RWPE1 (cell line): Measurements from ENCODE around the gene CDK5R2.
A peak's percentile ranks its signal among the peaks of the same experiment; 100 is the strongest.

Experiments
- CTCF ChIA-PET: fragments of 350-600 bp; sonication (Branson Sonifier 250); formaldehyde crosslinking; extraction: SDS; loops from one replicate; lab custom pipeline; 2021; lab: Yijun Ruan, JAX
- POLR2A ChIA-PET: fragments of 400-600 bp; formaldehyde crosslinking; extraction: SDS; loops from one replicate; lab custom pipeline; 2020; ENCODE audit warnings: antibody characterized with exemption; ENCODE audit not compliant: low non-redundant PET; lab: Yijun Ruan, JAX
- DNase-seq: peaks from one replicate; pipeline ENCODE4 v3.0.0; 2012; ENCODE audit warnings: low spot score
- H3K27ac ChIP-seq: fragments of 450-650 bp; 2 replicates; pipeline ENCODE4 v1.5.1; 2017
- TF ChIP-seq, protein P1 (sequence below): fragments of 450-650 bp; conservative IDR thresholded peaks from 2 replicates; pipeline ENCODE4 v1.5.1; 2017; ENCODE audit warnings: low read depth, mild to moderate bottlenecking

The CDK5R2 gene

GRCh38 chr2:218995561-218995960 is 36.1 kb downstream of the CDK5R2 start:
- POLR2A ChIA-PET: no interaction called here
- TF ChIP-seq, protein P1, sequence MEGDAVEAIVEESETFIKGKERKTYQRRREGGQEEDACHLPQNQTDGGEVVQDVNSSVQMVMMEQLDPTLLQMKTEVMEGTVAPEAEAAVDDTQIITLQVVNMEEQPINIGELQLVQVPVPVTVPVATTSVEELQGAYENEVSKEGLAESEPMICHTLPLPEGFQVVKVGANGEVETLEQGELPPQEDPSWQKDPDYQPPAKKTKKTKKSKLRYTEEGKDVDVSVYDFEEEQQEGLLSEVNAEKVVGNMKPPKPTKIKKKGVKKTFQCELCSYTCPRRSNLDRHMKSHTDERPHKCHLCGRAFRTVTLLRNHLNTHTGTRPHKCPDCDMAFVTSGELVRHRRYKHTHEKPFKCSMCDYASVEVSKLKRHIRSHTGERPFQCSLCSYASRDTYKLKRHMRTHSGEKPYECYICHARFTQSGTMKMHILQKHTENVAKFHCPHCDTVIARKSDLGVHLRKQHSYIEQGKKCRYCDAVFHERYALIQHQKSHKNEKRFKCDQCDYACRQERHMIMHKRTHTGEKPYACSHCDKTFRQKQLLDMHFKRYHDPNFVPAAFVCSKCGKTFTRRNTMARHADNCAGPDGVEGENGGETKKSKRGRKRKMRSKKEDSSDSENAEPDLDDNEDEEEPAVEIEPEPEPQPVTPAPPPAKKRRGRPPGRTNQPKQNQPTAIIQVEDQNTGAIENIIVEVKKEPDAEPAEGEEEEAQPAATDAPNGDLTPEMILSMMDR: no peak
- no peak for DNase-seq
- H3K27ac ChIP-seq: no peak overlapping the region
- CTCF ChIA-PET: interaction anchor here (0.6 to 7.7 kb wide), 14 partner anchors 10 to 1589 kb away, joined by 3 to 53 read pairs (median 5); partner anchors contain the start of gene CFAP65

GRCh38 chr2:218995972-218996711 is 36.7 kb downstream of the CDK5R2 start:
- ChIA-PET POLR2A (interaction anchor here (0.6 kb wide), 1 partner anchor 1125 kb away, joined by 3 read pairs; no protein-coding TSS in a partner anchor), CTCF (interaction anchor here (0.6 to 7.7 kb wide), 26 partner anchors 9 to 486 kb away, joined by 3 to 53 read pairs (median 4); partner anchors contain the start of gene CFAP65)
- H3K27ac ChIP-seq: no peak overlapping the region
- peak; percentile 90 for DNase-seq
- TF ChIP-seq, protein P1: peak; percentile 90

GRCh38 chr2:218996937-218997336 is 37.5 kb downstream of the CDK5R2 start:
- TF ChIP-seq, protein P1: no peak
- DNase-seq: no peak
- ChIA-PET POLR2A (no interaction called here), CTCF (interaction anchor here (0.6 to 1.5 kb wide), 6 partner anchors 32 to 166 kb away, joined by 3 to 4 read pairs (median 4); no protein-coding TSS in a partner anchor)
- H3K27ac ChIP-seq: no peak overlapping the region

DNA sequence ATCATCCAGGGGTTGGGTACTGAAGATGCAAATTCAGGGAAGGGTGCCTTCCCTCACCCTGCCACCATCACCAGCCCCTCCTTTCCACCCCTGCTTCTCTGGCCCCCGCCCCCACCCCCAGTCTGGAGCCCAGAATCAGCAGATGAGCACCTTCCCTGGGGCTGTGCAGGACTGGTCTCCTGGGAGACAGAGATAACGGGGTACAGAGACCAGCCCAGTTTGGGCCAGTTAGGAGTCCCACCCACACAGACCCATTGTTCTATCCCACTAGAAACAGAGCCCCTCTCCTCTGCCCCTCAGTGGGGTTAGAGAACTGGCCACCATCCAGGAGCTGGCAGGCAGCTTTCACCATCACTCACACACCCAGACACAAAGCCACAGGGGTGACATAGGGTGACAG is 38.3 kb downstream of the CDK5R2 start:
- DNase-seq: no peak
- POLR2A ChIA-PET: no interaction called here
- TF ChIP-seq, protein P1: no peak
- no peak overlapping the region for H3K27ac ChIP-seq
- CTCF ChIA-PET: interaction anchor here (0.6 to 1.1 kb wide), 4 partner anchors 17 to 506 kb away, joined by 3 to 4 read pairs (median 3); no protein-coding TSS in a partner anchor

GRCh38 chr2:218998414-218999002 is 39.0 kb downstream of the CDK5R2 start:
- DNase-seq: peak; percentile 45
- ChIA-PET POLR2A (no interaction called here), CTCF (interaction anchor here (0.6 to 1.5 kb wide), 5 partner anchors 18 to 280 kb away, joined by 3 to 5 read pairs (median 3); no protein-coding TSS in a partner anchor)
- TF ChIP-seq, protein P1: no peak
- no peak overlapping the region for H3K27ac ChIP-seq
